ENCODE results near the gene MIB1.

Gene MIB1

DNA sequence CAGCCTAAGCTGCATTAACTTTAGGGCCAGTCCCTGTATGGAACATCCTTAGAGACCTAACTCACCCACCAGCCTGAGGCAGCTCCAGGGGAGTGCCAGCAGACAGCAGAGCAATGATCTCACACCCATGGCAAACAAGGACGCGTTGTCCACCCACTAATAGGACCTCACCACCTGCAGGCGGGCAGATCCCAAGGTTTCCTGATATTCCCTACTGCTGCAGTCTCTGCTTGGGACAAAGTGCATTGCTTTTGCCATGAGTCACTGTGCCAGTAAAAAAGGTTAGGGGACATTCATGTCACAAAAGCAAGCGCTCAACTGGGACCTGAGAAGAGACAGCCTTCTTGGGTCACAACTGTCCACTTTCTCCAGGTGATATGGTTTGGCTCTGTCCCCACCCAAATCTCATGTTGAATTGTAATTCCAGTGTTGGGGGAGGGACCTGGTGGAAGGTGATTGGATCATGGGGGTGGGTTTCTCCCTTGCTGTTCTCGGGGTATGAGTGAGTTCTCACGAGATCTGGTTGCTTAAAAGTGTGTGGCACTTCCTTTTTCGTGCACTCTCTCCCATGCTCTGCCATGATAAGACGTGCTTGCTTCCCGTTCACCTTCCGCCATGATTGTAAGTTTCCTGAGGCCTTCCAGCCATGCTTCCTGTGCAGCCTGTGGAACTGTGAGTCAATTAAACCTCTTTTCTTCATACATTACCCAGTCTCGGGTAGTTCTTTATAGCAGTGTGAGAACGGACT is 160.2 kb downstream of the MIB1 start:
- no peak for DNase-seq

GRCh38 chr18:21901423-21901945 is 160.9 kb downstream of the MIB1 start:
- no peak for DNase-seq

- no peak for DNase-seq
Measured at GRCh38 chr18:21903709-21904108, 163.1 kb downstream of the MIB1 start.

- no peak for DNase-seq
Measured at GRCh38 chr18:21904856-21905255, 164.3 kb downstream of the MIB1 start.

DNA sequence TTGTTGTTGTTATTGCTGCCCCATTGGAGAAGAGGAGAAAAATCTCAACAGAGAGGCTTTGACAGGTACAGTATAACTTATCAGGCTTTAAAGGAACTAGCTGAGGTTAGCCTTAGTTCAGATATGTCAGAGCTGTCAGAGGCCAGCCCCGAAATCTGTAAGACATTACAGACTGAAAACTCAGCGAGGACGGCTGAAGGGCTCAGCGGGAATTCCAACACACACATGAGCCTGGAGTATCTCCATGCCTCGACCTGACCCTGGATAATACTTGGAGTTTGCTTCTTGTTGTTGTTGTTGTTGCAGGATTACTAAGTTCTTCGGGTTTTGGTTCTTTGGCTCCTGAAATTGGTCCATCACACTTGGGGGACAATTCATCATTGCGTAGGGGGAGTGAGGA is 166.9 kb downstream of the MIB1 start:
- DNase-seq: no peak

GRCh38 chr18:21908711-21909110 is 168.1 kb downstream of the MIB1 start:
- no peak for DNase-seq

DNA sequence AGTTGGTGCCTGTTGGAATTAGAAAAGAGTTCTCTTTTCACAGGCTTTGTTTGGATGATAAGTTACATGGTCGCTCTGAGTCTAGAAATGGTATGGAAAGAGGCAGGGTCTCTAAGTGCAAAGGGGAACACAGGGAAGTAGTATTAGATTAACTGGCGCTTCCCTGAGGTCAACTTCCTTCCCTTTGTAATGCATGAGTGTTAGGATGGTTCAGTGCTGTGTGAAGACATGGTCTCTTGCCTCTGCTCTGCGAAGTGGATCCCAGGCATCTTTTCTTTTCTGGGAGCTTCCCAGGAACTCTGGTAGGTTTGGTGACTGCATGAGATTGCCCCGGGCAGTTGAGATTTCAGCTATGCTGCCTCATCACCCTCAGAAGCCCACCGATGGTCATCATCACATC is 170.3 kb downstream of the MIB1 start:
- DNase-seq: no peak

DNA sequence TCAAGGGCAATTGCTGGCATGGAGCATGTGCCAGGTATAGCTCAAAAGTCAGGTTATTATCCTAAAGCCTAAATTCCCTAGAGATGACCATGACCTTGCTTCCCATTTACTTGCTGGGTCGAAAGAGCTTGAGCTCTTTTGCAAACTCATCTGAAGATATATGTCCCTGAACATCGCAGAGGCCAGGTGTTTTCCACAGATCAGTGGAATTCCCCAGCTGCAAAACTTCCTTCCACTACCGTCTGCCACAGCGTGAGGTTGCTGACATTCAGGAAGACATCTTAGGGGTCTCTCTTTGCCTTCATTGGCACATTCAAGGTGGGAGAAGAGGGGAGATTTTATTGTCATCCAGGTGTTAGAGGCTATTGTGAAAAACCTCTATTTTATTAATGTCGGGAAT is 171.0 kb downstream of the MIB1 start:
- DNase-seq: no peak

- no peak for DNase-seq
Measured at GRCh38 chr18:21912339-21913239, 172.0 kb downstream of the MIB1 start.

GRCh38 chr18:21914739-21915319 is 174.2 kb downstream of the MIB1 start:
- DNase-seq: no peak

DNA sequence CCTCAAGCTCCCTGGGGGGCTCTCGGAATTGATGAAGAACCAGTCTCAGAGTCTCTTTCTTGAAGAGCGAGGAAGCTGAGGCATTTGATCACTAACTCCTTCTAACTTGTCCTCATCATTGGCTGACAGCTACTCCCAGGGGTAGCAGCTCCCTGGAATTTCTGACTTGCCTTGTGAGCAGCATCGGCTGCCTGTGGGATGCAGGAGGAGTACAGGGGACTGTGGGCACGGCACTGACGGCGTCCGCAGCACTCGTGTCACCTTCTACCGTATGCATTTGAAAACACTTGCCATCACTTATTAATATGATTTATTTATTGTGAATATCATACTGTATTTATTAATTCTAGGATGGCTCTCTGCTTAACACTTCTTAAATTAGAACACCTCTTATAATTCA is 175.0 kb downstream of the MIB1 start:
- DNase-seq: no peak

- DNase-seq: no peak
Measured at GRCh38 chr18:21916594-21916993, 176.0 kb downstream of the MIB1 start.

DNA sequence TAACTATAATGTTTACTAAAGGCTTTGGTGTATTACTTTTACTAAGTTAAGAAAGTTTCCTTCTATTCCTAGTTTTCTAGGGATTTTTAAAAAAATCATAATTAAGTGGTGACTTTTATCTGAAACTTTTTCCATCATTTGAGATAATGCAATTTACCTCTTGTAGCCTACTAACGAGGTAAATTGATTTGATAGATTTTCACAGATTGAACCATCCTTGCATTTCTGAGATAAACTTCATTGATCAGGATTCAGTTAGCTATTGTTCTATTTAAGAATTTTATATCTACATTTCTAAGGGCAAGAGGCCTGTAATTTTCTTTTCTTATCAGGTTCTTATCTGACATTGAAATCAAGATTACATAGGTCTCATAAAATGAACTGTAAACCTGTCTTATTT is 178.1 kb downstream of the MIB1 start:
- DNase-seq: no peak

All from DMS79 treated with DMSO at 0.1 percent for 48 hours (cell line).